SH-SY5Y (cell line): Measurements from ENCODE around the gene TTLL9.

Experiments
- GATA2 ChIP-seq: IDR thresholded peaks from 2 replicates; pipeline ENCODE4 v1.6.1; 2011; ENCODE audit warnings: mild to moderate bottlenecking, low read depth, low read length
- GATA3 ChIP-seq: IDR thresholded peaks from 2 replicates; pipeline ENCODE4 v1.6.1; 2011; ENCODE audit warnings: low read depth, mild to moderate bottlenecking, low read length, moderate library complexity

DNA sequence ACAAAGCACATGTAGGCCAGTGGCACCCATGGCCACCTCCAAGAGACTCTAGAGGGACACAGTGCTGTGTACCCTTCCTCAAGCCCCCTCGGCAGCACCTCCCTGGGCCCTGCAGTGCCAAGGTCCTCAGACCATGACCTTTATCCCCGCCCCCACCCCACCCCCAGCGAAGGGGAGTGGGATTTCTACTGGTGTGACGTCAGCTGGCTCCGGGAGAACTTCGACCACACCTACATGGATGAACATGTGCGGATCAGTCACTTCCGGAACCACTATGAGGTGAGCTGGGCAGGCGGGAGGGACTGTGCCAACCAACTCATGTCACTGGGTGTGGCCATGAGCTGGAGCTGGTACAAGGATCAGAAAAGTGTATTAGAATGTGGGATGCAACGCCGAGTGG, 38.0 kb downstream of the TTLL9 start:
- TF ChIP-seq GATA3 (no peak), GATA2 (no peak)
